WTC11 (cell line): ENCODE data around the gene SAA2. TPM values are rescaled to one million over a fixed set of nuclear protein-coding genes. Genes with fewer than 3 reads are reported as not detected.

Experiments used
- ATAC-seq: fragments of 200-7000 bp; cut with Tn5 transposase; 2 replicates; pipeline ENCODE4 v1.10.0; 2021; ENCODE audit warnings: mild to moderate bottlenecking, moderate library complexity
- CTCF ChIA-PET: fragments of 300-600 bp; sonication (Branson Sonifier 250); formaldehyde crosslinking; loops from one replicate; lab custom pipeline; 2021; ENCODE audit warnings: antibody characterized with exemption; lab: Charles Lee
- POLR2A ChIA-PET: fragments of 350-600 bp; sonication (Branson Sonifier 250); formaldehyde crosslinking; loops from one replicate; lab custom pipeline; 2021; ENCODE audit warnings: antibody characterized with exemption; lab: Charles Lee
- DNase-seq: peaks from one replicate; pipeline ENCODE4 v3.0.0; 2021; ENCODE audit warnings: low spot score
- H3K27ac Mint-ChIP-seq: 2 replicates; pipeline ENCODE4 v1.8.0; 2021; ENCODE audit warnings: mixed read lengths
- H3K27me3 Mint-ChIP-seq: 2 replicates; pipeline ENCODE4 v1.8.0; 2021; ENCODE audit warnings: low read depth, mild to moderate bottlenecking, moderate library complexity, mixed read lengths
- H3K36me3 Mint-ChIP-seq: 2 replicates; pipeline ENCODE4 v1.8.0; 2021; ENCODE audit warnings: mixed read lengths
- H3K4me1 Mint-ChIP-seq: 2 replicates; pipeline ENCODE4 v1.8.0; 2022; ENCODE audit warnings: mixed read lengths
- H3K4me3 Mint-ChIP-seq: 2 replicates; pipeline ENCODE4 v1.8.0; 2021; ENCODE audit warnings: mild to moderate bottlenecking, moderate library complexity, mixed read lengths
- H3K9me3 Mint-ChIP-seq: 2 replicates; pipeline ENCODE4 v1.8.0; 2021; ENCODE audit warnings: mixed read lengths
- AR ChIP-seq: fragments of 250-450 bp; sonication (Bioruptor Pico); IDR thresholded peaks from 2 replicates; pipeline ENCODE4 v1.9.0; 2021; ENCODE audit warnings: mild to moderate bottlenecking
- ARID4B ChIP-seq: sonication (generic); formaldehyde crosslinking; IDR thresholded peaks from 2 replicates; pipeline ENCODE4 v1.8.0; 2023; ENCODE audit warnings: missing genetic modification reagents, mild to moderate bottlenecking, borderline replicate concordance
- ATF2 ChIP-seq: sonication (generic); formaldehyde crosslinking; IDR thresholded peaks from 2 replicates; pipeline ENCODE4 v1.8.1; 2022; ENCODE audit warnings: low read depth, missing genetic modification reagents, borderline replicate concordance
- ATF6 ChIP-seq: sonication (generic); formaldehyde crosslinking; IDR thresholded peaks from 2 replicates; pipeline ENCODE4 v1.8.1; 2023; ENCODE audit warnings: mild to moderate bottlenecking, missing genetic modification reagents
- E2F1 ChIP-seq: sonication (generic); formaldehyde crosslinking; IDR thresholded peaks from 2 replicates; pipeline ENCODE4 v1.8.0; 2022; ENCODE audit warnings: mild to moderate bottlenecking, missing genetic modification reagents
- E2F5 ChIP-seq: sonication (generic); formaldehyde crosslinking; IDR thresholded peaks from 2 replicates; pipeline ENCODE4 v1.8.1; 2022; ENCODE audit warnings: mild to moderate bottlenecking, moderate library complexity, missing genetic modification reagents
- FOXP1 ChIP-seq: sonication (generic); formaldehyde crosslinking; IDR thresholded peaks from 2 replicates; pipeline ENCODE4 v1.8.0; 2022; ENCODE audit warnings: missing genetic modification reagents, mild to moderate bottlenecking, moderate library complexity, borderline replicate concordance
- FOXP4 ChIP-seq: sonication (generic); formaldehyde crosslinking; IDR thresholded peaks from 2 replicates; pipeline ENCODE4 v1.8.0; 2022; ENCODE audit warnings: mild to moderate bottlenecking, missing genetic modification reagents
- GTF2I ChIP-seq: fragments of 250-450 bp; sonication (Bioruptor Pico); conservative IDR thresholded peaks from 2 replicates; pipeline ENCODE4 v1.4.0; 2021; ENCODE audit warnings: mild to moderate bottlenecking
- IRF2 ChIP-seq: sonication (generic); formaldehyde crosslinking; IDR thresholded peaks from 2 replicates; pipeline ENCODE4 v1.8.0; 2022; ENCODE audit warnings: low read depth, missing genetic modification reagents, borderline replicate concordance
- NR2C2 ChIP-seq: sonication (generic); formaldehyde crosslinking; IDR thresholded peaks from 2 replicates; pipeline ENCODE4 v1.8.0; 2022; ENCODE audit warnings: mild to moderate bottlenecking, missing genetic modification reagents
- RELA ChIP-seq: sonication (generic); formaldehyde crosslinking; IDR thresholded peaks from 2 replicates; pipeline ENCODE4 v1.8.1; 2022; ENCODE audit warnings: missing genetic modification reagents, mild to moderate bottlenecking, borderline replicate concordance
- TEAD1 ChIP-seq: sonication (generic); formaldehyde crosslinking; IDR thresholded peaks from 2 replicates; pipeline ENCODE4 v1.8.0; 2022; ENCODE audit warnings: mild to moderate bottlenecking, missing genetic modification reagents
- TP53 ChIP-seq: sonication (generic); formaldehyde crosslinking; IDR thresholded peaks from 2 replicates; pipeline ENCODE4 v1.8.1; 2023; ENCODE audit warnings: mild to moderate bottlenecking, missing genetic modification reagents
- ZBTB21 ChIP-seq: sonication (generic); formaldehyde crosslinking; IDR thresholded peaks from 2 replicates; pipeline ENCODE4 v1.8.1; 2023; ENCODE audit warnings: mild to moderate bottlenecking, missing genetic modification reagents, borderline replicate concordance
- ZNF232 ChIP-seq: sonication (generic); formaldehyde crosslinking; IDR thresholded peaks from 2 replicates; pipeline ENCODE4 v1.8.0; 2022; ENCODE audit warnings: mild to moderate bottlenecking, missing genetic modification reagents
- ZNF396 ChIP-seq: fragments of 250-450 bp; sonication (Bioruptor Pico); IDR thresholded peaks from 2 replicates; pipeline ENCODE4 v1.8.0; 2021; ENCODE audit warnings: mild to moderate bottlenecking, moderate library complexity, borderline replicate concordance
- ZSCAN18 ChIP-seq: fragments of 250-450 bp; sonication (Bioruptor Pico); IDR thresholded peaks from 2 replicates; pipeline ENCODE4 v2.1.2; 2022; ENCODE audit warnings: mild to moderate bottlenecking, moderate library complexity
- total RNA-seq: library from RNA; stranded (reverse); gene quantifications from 3 replicates; pipeline ENCODE4 v1.2.3, GENCODE V29; 2021

The SAA2 gene
- total RNA-seq, 1 experiment from 2014 or later: 5.0 TPM

- TF ChIP-seq ATF6 (CRISPR knock-in tag) (no peak), TEAD1 (CRISPR knock-in tag) (no peak), E2F5 (CRISPR knock-in tag) (no peak), ZBTB21 (CRISPR knock-in tag) (no peak), ZSCAN18 (no peak), GTF2I (CRISPR knock-in tag) (no peak), ZNF232 (CRISPR knock-in tag) (no peak), E2F1 (CRISPR knock-in tag) (no peak)
These were observed 37.4 kb upstream of the SAA2 start (continued) for GRCh38 chr11:18285841-18286240.

- ChIA-PET CTCF (interaction anchor here (1.4 kb wide), 1 partner anchor 39 kb away, joined by 3 read pairs; no protein-coding TSS in a partner anchor), POLR2A (no interaction called here)
- no peak overlapping the region for H3K4me3 Mint-ChIP-seq
- no peak for ATAC-seq
- no peaks in the 10 kb centered on the region for H3K9me3 Mint-ChIP-seq
- no peaks in the 10 kb centered on the region for H3K4me1 Mint-ChIP-seq
- H3K27me3 Mint-ChIP-seq: no peaks in the 10 kb centered on the region
- H3K36me3 Mint-ChIP-seq: peaks cover 57% of the 10 kb centered on the region
- no peak overlapping the region for H3K27ac Mint-ChIP-seq
- no peak for DNase-seq
- TF ChIP-seq TP53 (CRISPR knock-in tag): no peak
- TF ChIP-seq FOXP1 (CRISPR knock-in tag): no peak
- no peak for TF ChIP-seq RELA (CRISPR knock-in tag)
- no peak for TF ChIP-seq FOXP4 (CRISPR knock-in tag)
- no peak for TF ChIP-seq NR2C2 (CRISPR knock-in tag)
- TF ChIP-seq IRF2 (CRISPR knock-in tag): no peak
- TF ChIP-seq ATF2 (CRISPR knock-in tag): no peak
- TF ChIP-seq AR (CRISPR knock-in tag): no peak
- no peak for TF ChIP-seq ZNF396 (CRISPR knock-in tag)
- no peak for TF ChIP-seq ARID4B
These were observed 34.2 kb upstream of the SAA2 start for GRCh38 chr11:18282626-18283025.
